GM12878 (cell line): Measurements from ENCODE around the gene ELOA. TPM values are rescaled to one million over a fixed set of nuclear protein-coding genes. Genes with fewer than 3 reads are reported as not detected.

Experiments
- CEBPB ChIP-seq, 2 experiments: fragments of 150-350 bp in 1 of 2; IDR thresholded peaks; 2 replicates each; pipeline ENCODE4 v1.6.1; 2012 to 2014; ENCODE audit warnings: low read depth in 2 of 2, low read length in 2 of 2, borderline replicate concordance in 1 of 2, inconsistent platforms in 1 of 2
- CREB1 ChIP-seq: IDR thresholded peaks from 2 replicates; pipeline ENCODE4 v1.6.1; 2012; ENCODE audit warnings: low read depth, mild to moderate bottlenecking, inconsistent platforms
- GATAD2B ChIP-seq: fragments of 450-650 bp; conservative IDR thresholded peaks from 2 replicates; pipeline ENCODE4 v1.6.1; 2017; ENCODE audit warnings: low read depth, mild to moderate bottlenecking, moderate library complexity
- IKZF1 ChIP-seq: fragments of 450-650 bp; conservative IDR thresholded peaks from 2 replicates; pipeline ENCODE4 v1.6.1; 2017; ENCODE audit warnings: antibody characterized with exemption, mild to moderate bottlenecking
- JUNB ChIP-seq: IDR thresholded peaks from 2 replicates; pipeline ENCODE4 v1.6.1; 2016; ENCODE audit warnings: antibody characterized with exemption, mild to moderate bottlenecking
- MAX ChIP-seq: IDR thresholded peaks from 2 replicates; pipeline ENCODE4 v1.6.1; 2012; ENCODE audit warnings: low read depth, low read length, improper control_type of control experiment
- MYC ChIP-seq: IDR thresholded peaks from 2 replicates; pipeline ENCODE4 v1.6.1; 2011; ENCODE audit warnings: mild to moderate bottlenecking, low read length, moderate library complexity, inconsistent platforms; ENCODE audit not compliant: insufficient read depth, insufficient replicate concordance, insufficient read length, severe bottlenecking
- NFIC ChIP-seq: IDR thresholded peaks from 2 replicates; pipeline ENCODE4 v1.6.1; 2012; ENCODE audit warnings: low read depth, mild to moderate bottlenecking, inconsistent platforms, low read length, moderate library complexity
- NKRF ChIP-seq: fragments of 450-650 bp; conservative IDR thresholded peaks from 2 replicates; pipeline ENCODE4 v1.6.1; 2017; ENCODE audit warnings: mild to moderate bottlenecking, moderate library complexity
- POLR2AphosphoS2 ChIP-seq: IDR thresholded peaks from 2 replicates; pipeline ENCODE4 v1.6.1; 2011; ENCODE audit warnings: low read depth, mild to moderate bottlenecking, low read length, improper control_type of control experiment, moderate library complexity
- RUNX3 ChIP-seq: IDR thresholded peaks from 2 replicates; pipeline ENCODE4 v1.6.1; 2012; ENCODE audit warnings: low read length, inconsistent platforms
- SP1 ChIP-seq: IDR thresholded peaks from one replicate; pipeline ENCODE4 v1.6.1; 2011; ENCODE audit warnings: low read depth, low read length
- SPI1 ChIP-seq: IDR thresholded peaks from 2 replicates; pipeline ENCODE4 v1.6.1; 2011; ENCODE audit warnings: low read depth, mild to moderate bottlenecking, low read length, moderate library complexity, borderline replicate concordance; ENCODE audit not compliant: insufficient read depth
- TCF12 ChIP-seq: IDR thresholded peaks from 2 replicates; pipeline ENCODE4 v1.6.1; 2011; ENCODE audit warnings: low read depth, mild to moderate bottlenecking, low read length
- TCF3 ChIP-seq: IDR thresholded peaks from 2 replicates; pipeline ENCODE4 v1.6.1; 2012; ENCODE audit warnings: low read depth, mild to moderate bottlenecking, low read length, borderline replicate concordance; ENCODE audit not compliant: insufficient read depth
- YY1 ChIP-seq: IDR thresholded peaks from 2 replicates; pipeline ENCODE4 v1.6.1; 2011; ENCODE audit warnings: low read depth, mild to moderate bottlenecking, low read length
- ZBTB11 ChIP-seq: fragments of 450-650 bp; formaldehyde crosslinking; IDR thresholded peaks from 2 replicates; pipeline ENCODE4 v1.5.0; 2022; ENCODE audit warnings: mild to moderate bottlenecking, missing genetic modification characterization
- ZBTB40 ChIP-seq: fragments of 450-650 bp; IDR thresholded peaks from 2 replicates; pipeline ENCODE4 v1.6.1; 2016; ENCODE audit warnings: mild to moderate bottlenecking, moderate library complexity, borderline replicate concordance
- ZNF274 ChIP-seq: IDR thresholded peaks from one replicate; pipeline ENCODE4 v1.8.0; 2011; ENCODE audit not compliant: insufficient read length, insufficient read depth
- polyA plus RNA-seq, 11 experiments: library from polyadenylated mRNA; depleted of rRNA in 4 of 11; unstranded in 6 of 11; stranded (reverse) in 5 of 11; fragments of >200 nt; fragmentation: Nextera tagmentation in 4 of 11; fragmentation: Illumina TruSeq in 1 of 11; extraction: Ambion mirVana in 4 of 11; extraction: Trizol in 1 of 11; gene quantifications; 1 replicate in 1 of 11; 2 replicates in 10 of 11; pipeline versions ENCODE4 v1.2.1 to v1.2.3, GENCODE V29; 2011 to 2016; ENCODE audit warnings: inconsistent platforms in 2 of 11, missing spikeins in 2 of 11, low read depth in 1 of 11
- total RNA-seq, 4 experiments: library from RNA; depleted of rRNA in 3 of 4; stranded (reverse); fragments of >200 nt in 3 of 4; fragmentation: Illumina TruSeq in 1 of 4; extraction: Trizol in 1 of 4; gene quantifications; 2 replicates each; pipeline versions ENCODE4 v1.2.1 to v1.2.3, GENCODE V29; 2013 to 2021

The ELOA gene
- total and polyA plus RNA-seq, 10 of the 15 experiments (the other 5 are each of a cell fraction or from before 2014, with no cell fraction given), result 20.1 to 63.6 (median 39.8) TPM

GRCh38 chr1:23743287-23744152 lies at the start of gene ELOA (continued):
- TF ChIP-seq NKRF (peak; percentile 78), CREB1 (peak; percentile 79), ZBTB40 (peak; percentile 55), RUNX3 (peak; percentile 18; the same call in 1 of the 2 replicates), POLR2AphosphoS2 (0 out of 2 replicates have a peak, but pooled peaks have one; percentile 76), SP1 (peak; percentile 28), IKZF1 (peak; percentile 82), ZNF274 (no peak), MYC (peak; percentile 13), ZBTB11 (CRISPR knock-in tag) (peak; percentile 57), MAX (peak; percentile 48; the same call in 1 of the 2 replicates), TCF12 (peak; percentile 60; the same call in 1 of the 2 replicates), CEBPB (IDR thresholded peaks at IDR 0.05; ENCODE audit: borderline replicate concordance in 1 of 2, low read depth in 2 of 2, low read length in 2 of 2) (no peak), GATAD2B (peak; percentile 99), YY1 (peak; percentile 95), JUNB (no peak), NFIC (no peak), SPI1 (0 out of 2 replicates have a peak, but pooled peaks have one; percentile 9), TCF3 (0 out of 2 replicates have a peak, but pooled peaks have one; percentile 9)
